ENCODE results near the gene LVRN.

DNA sequence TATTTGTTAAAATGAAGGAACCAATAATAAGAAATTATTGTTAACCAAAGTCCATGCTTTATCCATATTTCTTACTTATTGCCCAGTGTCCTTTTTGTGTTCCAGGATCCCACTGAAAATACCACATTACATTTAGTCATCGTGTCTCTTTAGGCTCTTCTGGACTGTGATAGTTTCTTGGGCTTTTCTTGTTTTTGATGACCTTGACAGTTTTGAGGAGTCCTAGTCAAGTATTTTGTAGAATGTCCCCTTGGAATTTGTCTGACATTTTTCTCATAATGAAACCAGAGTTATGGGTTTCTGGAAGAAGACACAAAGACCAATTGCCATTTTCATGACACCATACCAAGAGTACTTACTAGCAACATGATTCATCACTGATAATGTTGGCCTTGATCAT is 108.9 kb downstream of the LVRN start:
- TF ChIP-seq, protein P1, sequence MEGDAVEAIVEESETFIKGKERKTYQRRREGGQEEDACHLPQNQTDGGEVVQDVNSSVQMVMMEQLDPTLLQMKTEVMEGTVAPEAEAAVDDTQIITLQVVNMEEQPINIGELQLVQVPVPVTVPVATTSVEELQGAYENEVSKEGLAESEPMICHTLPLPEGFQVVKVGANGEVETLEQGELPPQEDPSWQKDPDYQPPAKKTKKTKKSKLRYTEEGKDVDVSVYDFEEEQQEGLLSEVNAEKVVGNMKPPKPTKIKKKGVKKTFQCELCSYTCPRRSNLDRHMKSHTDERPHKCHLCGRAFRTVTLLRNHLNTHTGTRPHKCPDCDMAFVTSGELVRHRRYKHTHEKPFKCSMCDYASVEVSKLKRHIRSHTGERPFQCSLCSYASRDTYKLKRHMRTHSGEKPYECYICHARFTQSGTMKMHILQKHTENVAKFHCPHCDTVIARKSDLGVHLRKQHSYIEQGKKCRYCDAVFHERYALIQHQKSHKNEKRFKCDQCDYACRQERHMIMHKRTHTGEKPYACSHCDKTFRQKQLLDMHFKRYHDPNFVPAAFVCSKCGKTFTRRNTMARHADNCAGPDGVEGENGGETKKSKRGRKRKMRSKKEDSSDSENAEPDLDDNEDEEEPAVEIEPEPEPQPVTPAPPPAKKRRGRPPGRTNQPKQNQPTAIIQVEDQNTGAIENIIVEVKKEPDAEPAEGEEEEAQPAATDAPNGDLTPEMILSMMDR (IDR thresholded peaks at IDR 0.05; ENCODE audit: extremely low read depth in 1 of 2, insufficient read depth in 1 of 2, low read depth in 1 of 2, low read length in 2 of 2), result no peak
- TF ChIP-seq EZH2 (IDR thresholded peaks at IDR 0.05; ENCODE audit: borderline replicate concordance, low read depth, low read length, severe bottlenecking) (no peak), POLR2A (IDR thresholded peaks at IDR 0.05; ENCODE audit: low read depth, low read length) (no peak), POLR2AphosphoS5 (IDR thresholded peaks at IDR 0.05; ENCODE audit: insufficient read depth, low read depth, low read length) (no peak), FOS (IDR thresholded peaks at IDR 0.05; ENCODE audit: borderline replicate concordance, insufficient read depth, low read length) (no peak), MYC (IDR thresholded peaks at IDR 0.05; ENCODE audit: low read depth, low read length) (no peak), GATA2 (IDR thresholded peaks at IDR 0.05; ENCODE audit: insufficient read depth, insufficient read length, low read depth, low read length) (no peak)
- TF ChIP-seq, protein P2, sequence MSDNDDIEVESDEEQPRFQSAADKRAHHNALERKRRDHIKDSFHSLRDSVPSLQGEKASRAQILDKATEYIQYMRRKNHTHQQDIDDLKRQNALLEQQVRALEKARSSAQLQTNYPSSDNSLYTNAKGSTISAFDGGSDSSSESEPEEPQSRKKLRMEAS (IDR thresholded peaks at IDR 0.05; ENCODE audit: insufficient read depth, insufficient read length), result no peak
